Right atrium auricular region (tissue), 2 donors: Measurements from ENCODE around the gene GCH1. TPM values are rescaled to one million over a fixed set of nuclear protein-coding genes. Genes with fewer than 3 reads are reported as not detected.

Experiments used
- DNase-seq: peaks from one replicate; pipeline ENCODE4 v3.0.0-alpha.2; 2019; ENCODE audit warnings: low spot score
- H3K27ac ChIP-seq, 2 donors: fragments of 200-600 bp; sonication (generic); 1 replicate in 1 of 2; 2 replicates in 1 of 2; pipeline ENCODE4 v1.5.1; 2016 to 2019
- H3K27me3 ChIP-seq, 2 donors: fragments of 200-600 bp; sonication (generic); one replicate each; pipeline versions ENCODE4 v1.5.1 to v1.6.0; 2017 to 2019
- H3K36me3 ChIP-seq: fragments of 200-600 bp; sonication (generic); one replicate; pipeline ENCODE4 v1.5.1; 2016
- H3K4me1 ChIP-seq, 2 donors: fragments of 200-600 bp; sonication (generic); one replicate each; pipeline versions ENCODE4 v1.5.1 to v1.6.0; 2017 to 2019
- H3K4me3 ChIP-seq, 2 donors: fragments of 200-600 bp; sonication (generic); 1 replicate in 1 of 2; 2 replicates in 1 of 2; pipeline ENCODE4 v1.5.1; 2017 to 2019; ENCODE audit warnings: mild to moderate bottlenecking in 1 of 2, moderate library complexity in 1 of 2
- H3K9me3 ChIP-seq, 2 donors: fragments of 200-600 bp; sonication (generic); one replicate each; pipeline ENCODE4 v1.5.1; 2019
- total RNA-seq, 2 donors: library from RNA; depleted of rRNA; stranded (reverse); fragments of >200 nt; gene quantifications; one replicate each; pipeline ENCODE4 v1.1.0, GENCODE V29; 2016
- TF ChIP-seq, protein P1 (sequence below), 2 donors: fragments of 200-600 bp; sonication (generic); IDR thresholded peaks; one replicate each; pipeline ENCODE4 v1.5.1; 2019; ENCODE audit warnings: antibody characterized with exemption in 2 of 2

GCH1 gene
- 1 to 10 TPM; 2.4 to 3.8 TPM for total RNA-seq

DNA sequence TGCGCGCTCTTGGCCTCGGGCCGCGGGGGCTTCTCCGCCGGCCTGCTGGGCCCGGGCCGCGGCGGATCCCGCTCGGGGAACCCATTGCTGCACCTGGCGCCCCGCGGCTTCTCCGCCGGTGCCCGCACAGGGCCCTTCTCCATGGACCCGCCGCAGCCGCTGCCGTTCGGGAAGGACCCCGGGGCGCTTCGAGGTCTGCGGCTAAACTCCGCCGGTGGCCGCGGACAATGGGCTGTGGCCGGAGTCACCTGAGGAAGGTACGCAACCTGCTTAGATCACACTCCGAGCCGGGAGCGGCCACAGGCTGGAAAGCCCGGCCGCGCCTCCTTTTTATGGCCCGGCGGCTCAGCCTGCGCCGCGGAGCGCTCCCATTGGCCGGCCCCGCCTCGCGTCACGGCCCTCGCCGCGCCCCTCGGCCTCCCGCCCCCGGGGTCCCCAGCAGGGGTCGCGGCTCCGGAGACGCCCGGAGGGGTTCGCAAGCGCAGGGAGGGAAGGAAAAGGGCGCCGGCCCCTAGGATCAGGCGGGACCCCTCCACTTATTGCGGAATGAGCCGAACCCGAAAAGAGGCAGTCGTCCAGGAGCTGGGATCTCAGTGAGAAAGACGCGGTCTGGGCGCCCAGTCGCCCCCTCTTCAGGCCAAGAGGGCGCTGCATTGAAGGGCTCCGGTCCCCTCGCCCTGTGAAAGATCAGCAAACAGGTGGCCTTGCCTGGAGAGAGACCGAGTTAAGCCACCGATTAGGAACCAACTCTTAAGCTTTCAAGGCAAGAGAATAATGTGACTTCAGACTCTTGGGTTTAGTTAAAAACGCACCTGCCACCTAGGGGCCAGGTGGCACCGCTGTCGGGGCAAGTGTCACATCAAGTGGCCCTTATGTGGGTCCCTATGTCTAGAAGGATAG lies at the start of gene GCH1:
Gene GCH1, minus strand, starts transcription at position 306 of the 900 bp plus-strand sequence. Its CDS starts 163 bp downstream, at position 143.
- TF ChIP-seq, protein P1, sequence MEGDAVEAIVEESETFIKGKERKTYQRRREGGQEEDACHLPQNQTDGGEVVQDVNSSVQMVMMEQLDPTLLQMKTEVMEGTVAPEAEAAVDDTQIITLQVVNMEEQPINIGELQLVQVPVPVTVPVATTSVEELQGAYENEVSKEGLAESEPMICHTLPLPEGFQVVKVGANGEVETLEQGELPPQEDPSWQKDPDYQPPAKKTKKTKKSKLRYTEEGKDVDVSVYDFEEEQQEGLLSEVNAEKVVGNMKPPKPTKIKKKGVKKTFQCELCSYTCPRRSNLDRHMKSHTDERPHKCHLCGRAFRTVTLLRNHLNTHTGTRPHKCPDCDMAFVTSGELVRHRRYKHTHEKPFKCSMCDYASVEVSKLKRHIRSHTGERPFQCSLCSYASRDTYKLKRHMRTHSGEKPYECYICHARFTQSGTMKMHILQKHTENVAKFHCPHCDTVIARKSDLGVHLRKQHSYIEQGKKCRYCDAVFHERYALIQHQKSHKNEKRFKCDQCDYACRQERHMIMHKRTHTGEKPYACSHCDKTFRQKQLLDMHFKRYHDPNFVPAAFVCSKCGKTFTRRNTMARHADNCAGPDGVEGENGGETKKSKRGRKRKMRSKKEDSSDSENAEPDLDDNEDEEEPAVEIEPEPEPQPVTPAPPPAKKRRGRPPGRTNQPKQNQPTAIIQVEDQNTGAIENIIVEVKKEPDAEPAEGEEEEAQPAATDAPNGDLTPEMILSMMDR (IDR thresholded peaks at IDR 0.05) = peak; percentile 25 to 64
- peak; percentile 66 for DNase-seq

DNA sequence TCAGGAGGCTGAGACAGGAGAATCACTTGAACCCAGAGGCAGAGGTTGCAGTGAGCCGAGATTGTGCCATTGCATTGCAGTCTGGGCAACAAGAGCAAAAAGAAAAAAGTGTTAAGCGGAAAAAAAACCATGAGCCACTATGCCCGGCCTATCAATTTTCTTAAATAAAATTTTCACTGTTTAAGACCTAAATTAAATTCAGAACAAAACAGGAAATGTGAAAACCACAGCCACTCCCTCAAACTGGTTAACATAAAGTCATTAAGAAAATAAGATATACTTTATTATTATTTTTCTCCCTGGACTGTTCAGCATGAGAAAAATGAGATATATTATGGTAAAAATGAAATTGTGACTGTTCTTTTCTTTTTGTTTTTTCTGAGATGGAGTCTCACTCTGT lies 44.6 kb upstream of the GCH1 start:
- Histone ChIP-seq H3K27me3 (no peaks in the 10 kb centered on the region), H3K27ac (no peak overlapping the region), H3K36me3 (no peaks in the 10 kb centered on the region), H3K9me3 (no peaks in the 10 kb centered on the region), H3K4me3 (no peak overlapping the region), H3K4me1 (no peaks in the 10 kb centered on the region)
- TF ChIP-seq, protein P1 (IDR thresholded peaks at IDR 0.05) = no peak
- DNase-seq = no peak

More for the DNA sequence above, at the start of gene GCH1:
- no peaks in the 10 kb centered on the region for H3K36me3 ChIP-seq
- H3K4me3 ChIP-seq = peak within 1 kb of the TSS; percentile 70 to 75
- peaks cover 0 to 11% of the 10 kb centered on the region in 2 donors for H3K4me1 ChIP-seq
- no peaks in the 10 kb centered on the region for H3K9me3 ChIP-seq
- H3K27ac ChIP-seq = peak within 1 kb of the TSS; percentile 75 to 81
- no peaks in the 10 kb centered on the region for H3K27me3 ChIP-seq

- Histone ChIP-seq H3K9me3 (no peaks in the 10 kb centered on the region), H3K27ac (no peak overlapping the region), H3K36me3 (no peaks in the 10 kb centered on the region), H3K27me3 (no peaks in the 10 kb centered on the region), H3K4me1 (no peaks in the 10 kb centered on the region), H3K4me3 (no peak overlapping the region)
- TF ChIP-seq, protein P1 (IDR thresholded peaks at IDR 0.05) = no peak
- no peak for DNase-seq
Observed at GRCh38 chr14:54946500-54946899, 43.9 kb upstream of the GCH1 start.

GRCh38 chr14:54944737-54945391 lies 42.2 kb upstream of the GCH1 start:
- H3K4me1 ChIP-seq = no peaks in the 10 kb centered on the region
- TF ChIP-seq, protein P1 (IDR thresholded peaks at IDR 0.05) = no peak
- H3K27ac ChIP-seq = no peak overlapping the region
- no peak for DNase-seq
- no peaks in the 10 kb centered on the region for H3K27me3 ChIP-seq
- H3K36me3 ChIP-seq = no peaks in the 10 kb centered on the region
- no peaks in the 10 kb centered on the region for H3K9me3 ChIP-seq
- no peak overlapping the region for H3K4me3 ChIP-seq

GRCh38 chr14:54942913-54943312 lies 40.3 kb upstream of the GCH1 start:
- H3K4me1 ChIP-seq = no peaks in the 10 kb centered on the region
- no peak for DNase-seq

More at GRCh38 chr14:54942913-54943312, 40.3 kb upstream of the GCH1 start:
- TF ChIP-seq, protein P1 (IDR thresholded peaks at IDR 0.05) = no peak
- Histone ChIP-seq H3K4me3 (no peak overlapping the region), H3K9me3 (no peaks in the 10 kb centered on the region), H3K27ac (no peak overlapping the region), H3K27me3 (no peaks in the 10 kb centered on the region), H3K36me3 (no peaks in the 10 kb centered on the region)
